HEK293 (cell line): ENCODE data around the gene HOXC10.

Source experiments
- BCL11B ChIP-seq: fragments of 450-650 bp; formaldehyde crosslinking; IDR thresholded peaks from 2 replicates; pipeline ENCODE4 v1.5.1; 2016; ENCODE audit warnings: low read depth, missing biosample characterization, missing genetic modification characterization
- FEZF1 ChIP-seq: fragments of 450-650 bp; formaldehyde crosslinking; IDR thresholded peaks from 2 replicates; pipeline ENCODE4 v1.5.1; 2016; ENCODE audit warnings: missing biosample characterization, missing genetic modification characterization
- GLIS2 ChIP-seq: fragments of 450-650 bp; formaldehyde crosslinking; IDR thresholded peaks from 2 replicates; pipeline ENCODE4 v1.5.1; 2016; ENCODE audit warnings: missing biosample characterization, missing genetic modification characterization
- IKZF3 ChIP-seq: fragments of 450-650 bp; IDR thresholded peaks from 2 replicates; pipeline ENCODE4 v1.5.0; 2018; ENCODE audit warnings: missing biosample characterization, mild to moderate bottlenecking, missing genetic modification characterization, moderate library complexity
- KLF9 ChIP-seq: fragments of 450-650 bp; formaldehyde crosslinking; IDR thresholded peaks from 2 replicates; pipeline ENCODE4 v1.5.1; 2016; ENCODE audit warnings: missing biosample characterization, missing genetic modification characterization, low read depth
- OSR2 ChIP-seq: fragments of 450-650 bp; formaldehyde crosslinking; IDR thresholded peaks from 2 replicates; pipeline ENCODE4 v1.5.1; 2016; ENCODE audit warnings: missing biosample characterization, missing genetic modification characterization
- PRDM1 ChIP-seq: fragments of 450-650 bp; formaldehyde crosslinking; IDR thresholded peaks from 2 replicates; pipeline ENCODE4; 2016; ENCODE audit warnings: missing biosample characterization, missing genetic modification characterization
- SP7 ChIP-seq: fragments of 450-650 bp; formaldehyde crosslinking; IDR thresholded peaks from 2 replicates; pipeline ENCODE4 v1.5.1; 2016; ENCODE audit warnings: missing biosample characterization, missing genetic modification characterization
- ZBTB48 ChIP-seq: fragments of 450-650 bp; formaldehyde crosslinking; IDR thresholded peaks from 2 replicates; pipeline ENCODE4 v1.5.1; 2016; ENCODE audit warnings: missing biosample characterization, missing genetic modification characterization
- ZBTB8A ChIP-seq: fragments of 450-650 bp; formaldehyde crosslinking; IDR thresholded peaks from 2 replicates; pipeline ENCODE4 v1.5.1; 2016; ENCODE audit warnings: missing biosample characterization, missing genetic modification characterization
- ZFP3 ChIP-seq: fragments of 450-650 bp; formaldehyde crosslinking; IDR thresholded peaks from 2 replicates; pipeline ENCODE4 v1.5.1; 2016; ENCODE audit warnings: low read depth, missing biosample characterization, missing genetic modification characterization
- ZIC2 ChIP-seq: fragments of 450-650 bp; formaldehyde crosslinking; IDR thresholded peaks from 2 replicates; pipeline ENCODE4 v1.5.1; 2016; ENCODE audit warnings: missing biosample characterization, missing genetic modification characterization
- ZNF138 ChIP-seq: fragments of 450-650 bp; formaldehyde crosslinking; IDR thresholded peaks from 2 replicates; pipeline ENCODE4 v1.5.1; 2016; ENCODE audit warnings: missing biosample characterization, missing genetic modification characterization, borderline replicate concordance
- ZNF292 ChIP-seq: fragments of 450-650 bp; formaldehyde crosslinking; IDR thresholded peaks from 2 replicates; pipeline ENCODE4 v1.5.1; 2016; ENCODE audit warnings: low read depth, missing biosample characterization, missing genetic modification characterization, borderline replicate concordance
- ZNF391 ChIP-seq: fragments of 450-650 bp; formaldehyde crosslinking; IDR thresholded peaks from 2 replicates; pipeline ENCODE4 v1.5.1; 2016; ENCODE audit warnings: low read depth, missing biosample characterization, missing genetic modification characterization, borderline replicate concordance
- ZNF473 ChIP-seq: fragments of 450-650 bp; formaldehyde crosslinking; IDR thresholded peaks from 2 replicates; pipeline ENCODE4 v1.5.1; 2017; ENCODE audit warnings: missing biosample characterization, missing genetic modification characterization
- ZNF514 ChIP-seq: fragments of 450-650 bp; formaldehyde crosslinking; IDR thresholded peaks from 2 replicates; pipeline ENCODE4 v1.5.1; 2016; ENCODE audit warnings: missing biosample characterization, missing genetic modification characterization
- ZNF558 ChIP-seq: fragments of 450-650 bp; formaldehyde crosslinking; IDR thresholded peaks from 2 replicates; pipeline ENCODE4 v1.5.1; 2016; ENCODE audit warnings: missing biosample characterization, missing genetic modification characterization
- ZNF561 ChIP-seq: fragments of 450-650 bp; IDR thresholded peaks from 2 replicates; pipeline ENCODE4 v1.5.1; 2018; ENCODE audit warnings: missing biosample characterization, missing genetic modification characterization, borderline replicate concordance
- ZNF600 ChIP-seq: fragments of 450-650 bp; formaldehyde crosslinking; IDR thresholded peaks from 2 replicates; pipeline ENCODE4 v1.5.1; 2016; ENCODE audit warnings: missing biosample characterization, missing genetic modification characterization
- ZNF776 ChIP-seq: fragments of 450-650 bp; formaldehyde crosslinking; IDR thresholded peaks from 2 replicates; pipeline ENCODE4 v1.5.0; 2017; ENCODE audit warnings: missing biosample characterization, missing genetic modification characterization, borderline replicate concordance
- TF ChIP-seq, protein P1 (sequence below): fragments of 450-650 bp; formaldehyde crosslinking; IDR thresholded peaks from 2 replicates; pipeline ENCODE4 v1.5.1; 2016; ENCODE audit warnings: missing biosample characterization, missing genetic modification characterization
- TF ChIP-seq, protein P2 (sequence below): fragments of 450-650 bp; formaldehyde crosslinking; IDR thresholded peaks from 2 replicates; pipeline ENCODE4 v1.5.1; 2016; ENCODE audit warnings: missing biosample characterization, missing genetic modification characterization
- TF ChIP-seq, protein P3 (sequence below): sonication (generic); formaldehyde crosslinking; IDR thresholded peaks from 2 replicates; pipeline ENCODE4 v1.8.1; 2022; ENCODE audit warnings: mild to moderate bottlenecking, moderate library complexity, missing genetic modification reagents
- TF ChIP-seq, protein P4 (sequence below): fragments of 450-650 bp; IDR thresholded peaks from 2 replicates; pipeline ENCODE4 v1.5.1; 2018; ENCODE audit warnings: missing biosample characterization, mild to moderate bottlenecking, missing genetic modification characterization
- TF ChIP-seq, protein P5 (sequence below): fragments of 450-650 bp; formaldehyde crosslinking; IDR thresholded peaks from 2 replicates; pipeline ENCODE4 v1.5.1; 2016; ENCODE audit warnings: missing biosample characterization, missing genetic modification characterization
- TF ChIP-seq, protein P6 (sequence below): fragments of 450-650 bp; formaldehyde crosslinking; IDR thresholded peaks from 2 replicates; pipeline ENCODE4 v1.5.1; 2016; ENCODE audit warnings: missing biosample characterization, missing genetic modification characterization

The HOXC10 gene

DNA sequence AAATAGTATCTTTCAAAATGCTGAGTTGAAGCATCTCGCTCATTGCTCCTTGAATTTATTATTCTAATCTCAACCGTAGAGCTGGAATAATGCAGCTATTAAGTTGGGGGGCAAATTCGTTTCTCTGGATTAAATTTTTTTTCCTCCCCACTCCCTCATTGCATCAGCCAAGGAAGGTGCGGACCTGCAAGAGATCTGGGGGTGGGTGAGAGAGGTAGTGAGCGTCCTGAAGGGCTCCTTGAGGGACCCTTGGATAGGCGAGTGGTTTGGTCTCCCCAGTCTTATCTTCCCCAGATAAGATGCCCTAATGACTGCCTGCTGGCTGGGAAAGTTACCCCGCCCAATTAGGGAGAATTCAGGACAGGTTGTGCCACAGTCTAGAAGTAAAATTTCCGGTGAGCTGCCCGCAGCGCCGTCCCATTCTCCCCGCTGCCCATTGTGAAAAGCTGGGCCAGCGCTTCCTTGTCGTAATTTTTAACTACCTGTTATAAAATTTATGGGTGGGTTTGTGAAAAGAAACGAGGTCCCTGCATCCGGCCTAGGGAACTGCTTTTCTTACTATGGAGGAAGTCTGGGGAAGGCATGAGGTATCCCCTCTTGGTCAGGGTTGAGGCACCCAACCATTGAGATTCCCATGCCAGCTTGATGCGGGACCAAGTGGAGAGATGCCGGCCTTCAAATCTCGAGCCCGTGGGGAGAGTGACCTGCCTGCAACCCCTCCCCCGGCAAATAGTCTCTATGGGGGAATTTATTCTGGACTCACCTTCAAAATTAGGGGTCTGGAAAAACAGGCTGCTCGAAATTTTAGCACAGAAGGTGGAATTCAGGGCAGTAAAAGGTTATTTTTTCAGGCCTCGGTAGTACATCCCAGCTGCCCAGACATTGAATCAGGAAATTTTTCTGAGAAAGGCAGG, 30.3 kb downstream of the HOXC10 start (continued):
- TF ChIP-seq ZFP3 (tag by site-specific recombination) = no peak
- TF ChIP-seq OSR2 (tag by site-specific recombination) = 0 out of 2 replicates have a peak, but pooled peaks have one; percentile 12
- no peak for TF ChIP-seq GLIS2 (tag by site-specific recombination)
- TF ChIP-seq, protein P1, sequence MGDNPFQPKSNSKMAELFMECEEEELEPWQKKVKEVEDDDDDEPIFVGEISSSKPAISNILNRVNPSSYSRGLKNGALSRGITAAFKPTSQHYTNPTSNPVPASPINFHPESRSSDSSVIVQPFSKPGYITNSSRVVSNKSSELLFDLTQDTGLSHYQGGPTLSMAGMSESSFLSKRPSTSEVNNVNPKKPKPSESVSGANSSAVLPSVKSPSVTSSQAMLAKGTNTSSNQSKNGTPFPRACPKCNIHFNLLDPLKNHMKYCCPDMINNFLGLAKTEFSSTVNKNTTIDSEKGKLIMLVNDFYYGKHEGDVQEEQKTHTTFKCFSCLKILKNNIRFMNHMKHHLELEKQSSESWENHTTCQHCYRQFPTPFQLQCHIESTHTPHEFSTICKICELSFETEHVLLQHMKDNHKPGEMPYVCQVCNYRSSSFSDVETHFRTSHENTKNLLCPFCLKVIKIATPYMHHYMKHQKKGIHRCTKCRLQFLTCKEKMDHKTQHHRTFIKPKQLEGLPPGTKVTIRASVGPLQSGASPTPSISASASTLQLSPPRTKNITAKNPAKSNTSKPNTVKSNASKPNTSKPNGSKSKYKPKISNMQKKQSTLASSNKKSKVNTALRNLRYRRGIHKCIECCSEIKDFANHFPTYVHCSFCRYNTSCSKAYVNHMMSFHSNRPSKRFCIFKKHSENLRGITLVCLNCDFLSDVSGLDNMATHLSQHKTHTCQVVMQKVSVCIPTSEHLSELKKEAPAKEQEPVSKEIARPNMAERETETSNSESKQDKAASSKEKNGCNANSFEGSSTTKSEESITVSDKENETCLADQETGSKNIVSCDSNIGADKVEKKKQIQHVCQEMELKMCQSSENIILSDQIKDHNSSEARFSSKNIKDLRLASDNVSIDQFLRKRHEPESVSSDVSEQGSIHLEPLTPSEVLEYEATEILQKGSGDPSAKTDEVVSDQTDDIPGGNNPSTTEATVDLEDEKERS (tag by site-specific recombination) = no peak
- TF ChIP-seq, protein P2, sequence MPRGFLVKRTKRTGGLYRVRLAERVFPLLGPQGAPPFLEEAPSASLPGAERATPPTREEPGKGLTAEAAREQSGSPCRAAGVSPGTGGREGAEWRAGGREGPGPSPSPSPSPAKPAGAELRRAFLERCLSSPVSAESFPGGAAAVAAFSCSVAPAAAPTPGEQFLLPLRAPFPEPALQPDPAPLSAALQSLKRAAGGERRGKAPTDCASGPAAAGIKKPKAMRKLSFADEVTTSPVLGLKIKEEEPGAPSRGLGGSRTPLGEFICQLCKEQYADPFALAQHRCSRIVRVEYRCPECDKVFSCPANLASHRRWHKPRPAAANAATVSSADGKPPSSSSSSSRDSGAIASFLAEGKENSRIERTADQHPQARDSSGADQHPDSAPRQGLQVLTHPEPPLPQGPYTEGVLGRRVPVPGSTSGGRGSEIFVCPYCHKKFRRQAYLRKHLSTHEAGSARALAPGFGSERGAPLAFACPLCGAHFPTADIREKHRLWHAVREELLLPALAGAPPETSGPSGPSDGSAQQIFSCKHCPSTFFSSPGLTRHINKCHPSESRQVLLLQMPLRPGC (tag by site-specific recombination) = no peak
- TF ChIP-seq KLF9 (tag by site-specific recombination) = no peak
- TF ChIP-seq ZNF600 (tag by site-specific recombination) = peak; percentile 69; the same call in 1 of the 2 replicates
- TF ChIP-seq ZBTB8A (tag by site-specific recombination) = peak; percentile 59
- no peak for TF ChIP-seq ZNF561
- peak; percentile 68 for TF ChIP-seq IKZF3 (tag by site-specific recombination)
- no peak for TF ChIP-seq ZNF473
- TF ChIP-seq ZNF514 (tag by site-specific recombination) = no peak
- TF ChIP-seq FEZF1 (tag by site-specific recombination) = peak; percentile 31; the same call in 1 of the 2 replicates
- TF ChIP-seq, protein P3, sequence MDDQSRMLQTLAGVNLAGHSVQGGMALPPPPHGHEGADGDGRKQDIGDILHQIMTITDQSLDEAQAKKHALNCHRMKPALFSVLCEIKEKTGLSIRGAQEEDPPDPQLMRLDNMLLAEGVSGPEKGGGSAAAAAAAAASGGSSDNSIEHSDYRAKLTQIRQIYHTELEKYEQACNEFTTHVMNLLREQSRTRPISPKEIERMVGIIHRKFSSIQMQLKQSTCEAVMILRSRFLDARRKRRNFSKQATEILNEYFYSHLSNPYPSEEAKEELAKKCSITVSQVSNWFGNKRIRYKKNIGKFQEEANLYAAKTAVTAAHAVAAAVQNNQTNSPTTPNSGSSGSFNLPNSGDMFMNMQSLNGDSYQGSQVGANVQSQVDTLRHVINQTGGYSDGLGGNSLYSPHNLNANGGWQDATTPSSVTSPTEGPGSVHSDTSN (CRISPR knock-in tag) = no peak
- TF ChIP-seq ZNF776 (tag by site-specific recombination) = no peak
- peak; percentile 60 for TF ChIP-seq ZIC2 (tag by site-specific recombination)
- TF ChIP-seq, protein P4, sequence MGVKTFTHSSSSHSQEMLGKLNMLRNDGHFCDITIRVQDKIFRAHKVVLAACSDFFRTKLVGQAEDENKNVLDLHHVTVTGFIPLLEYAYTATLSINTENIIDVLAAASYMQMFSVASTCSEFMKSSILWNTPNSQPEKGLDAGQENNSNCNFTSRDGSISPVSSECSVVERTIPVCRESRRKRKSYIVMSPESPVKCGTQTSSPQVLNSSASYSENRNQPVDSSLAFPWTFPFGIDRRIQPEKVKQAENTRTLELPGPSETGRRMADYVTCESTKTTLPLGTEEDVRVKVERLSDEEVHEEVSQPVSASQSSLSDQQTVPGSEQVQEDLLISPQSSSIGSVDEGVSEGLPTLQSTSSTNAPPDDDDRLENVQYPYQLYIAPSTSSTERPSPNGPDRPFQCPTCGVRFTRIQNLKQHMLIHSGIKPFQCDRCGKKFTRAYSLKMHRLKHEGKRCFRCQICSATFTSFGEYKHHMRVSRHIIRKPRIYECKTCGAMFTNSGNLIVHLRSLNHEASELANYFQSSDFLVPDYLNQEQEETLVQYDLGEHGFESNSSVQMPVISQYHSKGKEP (tag by site-specific recombination) = 0 out of 2 replicates have a peak, but pooled peaks have one; percentile 46
- TF ChIP-seq ZNF292 = no peak
- TF ChIP-seq, protein P5, sequence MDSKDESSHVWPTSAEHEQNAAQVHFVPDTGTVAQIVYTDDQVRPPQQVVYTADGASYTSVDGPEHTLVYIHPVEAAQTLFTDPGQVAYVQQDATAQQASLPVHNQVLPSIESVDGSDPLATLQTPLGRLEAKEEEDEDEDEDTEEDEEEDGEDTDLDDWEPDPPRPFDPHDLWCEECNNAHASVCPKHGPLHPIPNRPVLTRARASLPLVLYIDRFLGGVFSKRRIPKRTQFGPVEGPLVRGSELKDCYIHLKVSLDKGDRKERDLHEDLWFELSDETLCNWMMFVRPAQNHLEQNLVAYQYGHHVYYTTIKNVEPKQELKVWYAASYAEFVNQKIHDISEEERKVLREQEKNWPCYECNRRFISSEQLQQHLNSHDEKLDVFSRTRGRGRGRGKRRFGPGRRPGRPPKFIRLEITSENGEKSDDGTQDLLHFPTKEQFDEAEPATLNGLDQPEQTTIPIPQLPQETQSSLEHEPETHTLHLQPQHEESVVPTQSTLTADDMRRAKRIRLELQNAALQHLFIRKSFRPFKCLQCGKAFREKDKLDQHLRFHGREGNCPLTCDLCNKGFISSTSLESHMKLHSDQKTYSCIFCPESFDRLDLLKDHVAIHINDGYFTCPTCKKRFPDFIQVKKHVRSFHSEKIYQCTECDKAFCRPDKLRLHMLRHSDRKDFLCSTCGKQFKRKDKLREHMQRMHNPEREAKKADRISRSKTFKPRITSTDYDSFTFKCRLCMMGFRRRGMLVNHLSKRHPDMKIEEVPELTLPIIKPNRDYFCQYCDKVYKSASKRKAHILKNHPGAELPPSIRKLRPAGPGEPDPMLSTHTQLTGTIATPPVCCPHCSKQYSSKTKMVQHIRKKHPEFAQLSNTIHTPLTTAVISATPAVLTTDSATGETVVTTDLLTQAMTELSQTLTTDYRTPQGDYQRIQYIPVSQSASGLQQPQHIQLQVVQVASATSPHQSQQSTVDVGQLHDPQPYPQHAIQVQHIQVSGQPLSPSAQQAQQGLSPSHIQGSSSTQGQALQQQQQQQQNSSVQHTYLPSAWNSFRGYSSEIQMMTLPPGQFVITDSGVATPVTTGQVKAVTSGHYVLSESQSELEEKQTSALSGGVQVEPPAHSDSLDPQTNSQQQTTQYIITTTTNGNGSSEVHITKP (tag by site-specific recombination) = peak; percentile 97
- TF ChIP-seq, protein P6, sequence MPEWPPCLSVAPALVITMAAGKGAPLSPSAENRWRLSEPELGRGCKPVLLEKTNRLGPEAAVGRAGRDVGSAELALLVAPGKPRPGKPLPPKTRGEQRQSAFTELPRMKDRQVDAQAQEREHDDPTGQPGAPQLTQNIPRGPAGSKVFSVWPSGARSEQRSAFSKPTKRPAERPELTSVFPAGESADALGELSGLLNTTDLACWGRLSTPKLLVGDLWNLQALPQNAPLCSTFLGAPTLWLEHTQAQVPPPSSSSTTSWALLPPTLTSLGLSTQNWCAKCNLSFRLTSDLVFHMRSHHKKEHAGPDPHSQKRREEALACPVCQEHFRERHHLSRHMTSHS (tag by site-specific recombination) = no peak
- no peak for TF ChIP-seq ZNF138
- 0 out of 2 replicates have a peak, but pooled peaks have one; percentile 44 for TF ChIP-seq BCL11B (tag by site-specific recombination)
- peak; percentile 64 for TF ChIP-seq SP7 (tag by site-specific recombination)
- peak; percentile 13; the same call in 1 of the 2 replicates for TF ChIP-seq PRDM1 (tag by site-specific recombination)
- TF ChIP-seq ZBTB48 (tag by site-specific recombination) = peak; percentile 40; the same call in 1 of the 2 replicates
- TF ChIP-seq ZNF558 (tag by site-specific recombination) = no peak
- no peak for TF ChIP-seq ZNF391 (tag by site-specific recombination)
